ENCODE measurements around the gene SALL2. TPM values are rescaled to one million over a fixed set of nuclear protein-coding genes. Genes with fewer than 3 reads are reported as not detected.

SALL2 gene
- total and polyA plus RNA-seq, 2 of the 8 experiments (the other 6 are each of a cell fraction or from before 2014, with no cell fraction given) = 310 to 360 TPM

DNA sequence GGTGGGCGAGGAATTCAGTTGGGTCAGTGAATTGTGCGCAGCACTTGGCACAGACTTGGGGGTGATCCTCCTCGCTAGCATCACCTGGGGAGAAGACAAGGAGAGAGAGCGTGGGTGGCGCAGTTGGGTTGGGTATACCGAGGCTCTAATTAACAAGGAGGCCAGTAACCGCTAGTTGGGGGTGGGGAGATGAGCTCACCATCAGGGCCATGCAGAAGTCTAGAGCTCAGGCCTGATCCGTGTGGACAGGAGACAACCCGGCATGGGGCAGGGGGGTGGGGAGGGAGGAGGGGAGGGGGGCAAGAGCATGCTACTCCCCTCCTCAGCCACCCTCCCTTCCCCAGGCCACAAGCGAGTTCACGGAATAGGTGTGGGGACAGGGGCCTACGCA, 580 bp downstream of the SALL2 start:
- Histone ChIP-seq H4K91ac (replicated peaks; ENCODE audit: insufficient read length, low read length) (peak overlapping the region; percentile 96), H3K23ac (ENCODE audit: insufficient read length) (no peak overlapping the region), H3K4me3 (ENCODE audit: extremely low read depth in 1 of 4, insufficient read depth in 2 of 4, low read depth in 3 of 4, low read length in 4 of 4) (peak overlapping the region; percentile 50 to 82 (median 68)), H3K4me2 (ENCODE audit: insufficient read depth in 1 of 2, low read depth in 2 of 2, low read length in 2 of 2) (peak overlapping the region; percentile 73 to 81), H4K20me1 (replicated peaks in 1 of 2; ENCODE audit: control insufficient read depth in 1 of 2, insufficient read depth in 2 of 2, low read length in 2 of 2) (peaks cover 3 to 30% of the 10 kb centered on the region in 2 experiments), H3K4ac (replicated peaks; ENCODE audit: insufficient read length, low read depth, low read length) (peak overlapping the region; percentile 75), H2BK20ac (ENCODE audit: low read length) (peak overlapping the region; percentile 73; the same call in 1 of the 2 replicates), H3K79me1 (ENCODE audit: low read depth, low read length) (peaks cover 25% of the 10 kb centered on the region), H4K8ac (ENCODE audit: extremely low read depth, insufficient read depth, low read length) (peak overlapping the region; percentile 79), H2BK15ac (ENCODE audit: low read length) (peak overlapping the region; percentile 62; the same call in 1 of the 2 replicates), H3K9ac (replicated peaks in 1 of 4; ENCODE audit: extremely low read depth in 1 of 4, low read depth in 3 of 4, low read length in 3 of 4) (peak overlapping the region; percentile 46 to 83 (median 76)), H3K79me2 (ENCODE audit: control insufficient read depth in 1 of 2, insufficient read depth in 2 of 2, low read length in 2 of 2) (peaks cover 13 to 74% of the 10 kb centered on the region in 2 experiments), H3K27ac (ENCODE audit: low read depth, low read length) (peak overlapping the region; percentile 80), H2BK12ac (ENCODE audit: low read depth, low read length) (peak overlapping the region; percentile 92; the same call in 1 of the 2 replicates), H3K56ac (replicated peaks; ENCODE audit: insufficient read length, low read depth, low read length) (peak overlapping the region; percentile 12), H3K14ac (ENCODE audit: insufficient read length) (peak overlapping the region; percentile 34), H3K27me3 (replicated peaks in 1 of 4; ENCODE audit: control insufficient read depth in 3 of 4, extremely low read depth in 1 of 4, insufficient read depth in 3 of 4, low read length in 3 of 4) (no peaks in the 10 kb centered on the region), H3K9me3 (ENCODE audit: insufficient read depth in 2 of 2, low read depth in 1 of 2, low read length in 1 of 2) (no peaks in the 10 kb centered on the region), H3K23me2 (ENCODE audit: low read depth, low read length) (peaks cover 14% of the 10 kb centered on the region), H3K4me1 (replicated peaks in 1 of 4; ENCODE audit: control insufficient read depth in 3 of 4, insufficient read depth in 4 of 4, low read length in 3 of 4) (peaks cover 13 to 67% (median 41%) of the 10 kb centered on the region in 4 experiments), H3K18ac (ENCODE audit: extremely low read depth, low read length) (peak overlapping the region; percentile 99), H4K5ac (ENCODE audit: insufficient read length, low read depth, low read length) (peak overlapping the region; percentile 97), H2AK5ac (ENCODE audit: low read depth, low read length) (peak overlapping the region; percentile 70; the same call in 1 of the 2 replicates), H3K36me3 (ENCODE audit: control insufficient read depth in 2 of 4, insufficient read depth in 4 of 4, low read length in 3 of 4) (peaks cover 24 to 68% (median 38%) of the 10 kb centered on the region in 4 experiments), H2BK5ac (ENCODE audit: low read depth, low read length) (peak overlapping the region; percentile 91), H2AFZ (ENCODE audit: low read length) (no peak overlapping the region), H2BK120ac (replicated peaks; ENCODE audit: low read depth, low read length) (peak overlapping the region; percentile 51)
- TF ChIP-seq POLR2AphosphoS5 (IDR thresholded peaks at IDR 0.05; ENCODE audit: low read depth, low read length) (0 out of 2 replicates have a peak, but pooled peaks have one; percentile 14), KDM1A (IDR thresholded peaks at IDR 0.05; ENCODE audit: borderline replicate concordance, low read length) (no peak)
- ChIA-PET CTCF (ENCODE audit: partially characterized antibody) (interaction anchor here (0.7 to 7.6 kb wide), 12 partner anchors 9 to 48 kb away, joined by 3 to 59 read pairs (median 6); partner anchors contain the start of genes METTL3, RAB2B and TOX4), POLR2A (ENCODE audit: partially characterized antibody) (interaction anchor here (0.9 to 32.5 kb wide), 17 partner anchors 7 to 217 kb away, joined by 3 to 769 read pairs (median 10); partner anchors contain the start of genes METTL3, RAB2B, SALL2 and TOX4)
- DNase-seq (ENCODE audit: low read depth in 1 of 2, low spot score in 2 of 2) = no peak
- no peak for FAIRE-seq
- 36% methylated on average over 8 of the region's 12 CpGs; no CpG with 5 or more reads in 1 of the 2 experiments for WGBS, 2 experiments (ENCODE audit: extremely low coverage in 1 of 2, insufficient coverage in 1 of 2, insufficient read length in 1 of 2, insufficient replicate concordance in 2 of 2, low coverage in 1 of 2, low lambda C conversion rate in 2 of 2, missing lambda C conversion rate in 1 of 2)
